ENCODE data around the gene NTM. TPM values are rescaled to one million over a fixed set of nuclear protein-coding genes. Genes with fewer than 3 reads are reported as not detected.

Gene NTM
- total RNA-seq, 1 experiment from 2014 or later = 9.9 TPM

DNA sequence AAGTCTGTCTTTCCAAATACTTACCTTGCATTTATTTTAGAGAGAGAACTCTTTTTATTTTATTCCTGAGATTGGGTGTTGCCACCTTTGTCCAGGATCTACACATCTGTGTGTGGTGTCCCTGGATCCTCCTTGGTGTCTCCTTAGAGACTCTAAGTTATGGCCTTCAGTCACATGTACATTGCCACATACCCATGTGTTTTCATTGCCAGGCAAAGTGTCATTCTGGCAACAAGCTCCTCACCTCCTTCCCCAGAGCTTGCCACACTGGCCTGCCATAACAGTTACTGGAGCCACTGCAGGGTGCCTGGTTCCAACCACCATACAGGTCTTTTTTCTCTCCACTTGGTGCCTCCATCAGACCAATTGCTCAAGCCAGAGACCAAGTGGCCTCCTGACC, 379.7 kb downstream of the NTM start:
- Histone ChIP-seq H2BK5ac (ENCODE audit: insufficient read length, low read length) (no peak overlapping the region), H3T11ph (ENCODE audit: low read length) (no peak overlapping the region), H2BK15ac (ENCODE audit: low read depth, low read length) (no peak overlapping the region), H3K18ac (ENCODE audit: insufficient read length, low read depth, low read length) (no peak overlapping the region), H3K9ac (ENCODE audit: extremely low read depth, insufficient read length, low read length) (no peak overlapping the region), H3K56ac (ENCODE audit: insufficient read length, low read depth, low read length) (no peak overlapping the region), H3K14ac (ENCODE audit: insufficient read depth, low read length) (no peak overlapping the region), H3K9me3 (ENCODE audit: control insufficient read depth, low read depth, low read length) (no peaks in the 10 kb centered on the region), H4K20me1 (ENCODE audit: control insufficient read depth, insufficient read depth, insufficient read length) (no peaks in the 10 kb centered on the region), H2BK120ac (ENCODE audit: low read depth, low read length, poor library complexity, severe bottlenecking) (no peak overlapping the region), H3K4me1 (ENCODE audit: insufficient read depth, low read length) (no peaks in the 10 kb centered on the region), H3K23me2 (ENCODE audit: insufficient read length, low read depth, low read length, poor library complexity, severe bottlenecking) (no peaks in the 10 kb centered on the region), H2BK12ac (ENCODE audit: insufficient read length, low read depth, low read length) (no peak overlapping the region), H3K27me3 (ENCODE audit: insufficient read depth, low read length) (no peaks in the 10 kb centered on the region), H3K27ac (ENCODE audit: insufficient read length, low read depth, low read length) (no peak overlapping the region), H3K4ac (ENCODE audit: low read depth, low read length) (no peak overlapping the region), H4K5ac (ENCODE audit: insufficient read length, low read depth, low read length) (no peak overlapping the region), H3K23ac (ENCODE audit: insufficient read length, low read depth, low read length) (no peak overlapping the region), H2AFZ (ENCODE audit: low read length) (no peak overlapping the region), H3K79me1 (ENCODE audit: insufficient read depth, low read depth, low read length, poor library complexity, severe bottlenecking) (no peaks in the 10 kb centered on the region), H2AK5ac (ENCODE audit: insufficient read length, low read length) (no peak overlapping the region), H4K91ac (ENCODE audit: insufficient read length, low read depth, low read length) (no peak overlapping the region), H3K79me2 (ENCODE audit: insufficient read depth, low read length) (no peaks in the 10 kb centered on the region), H3K4me2 (ENCODE audit: insufficient read depth, insufficient read length, low read length) (no peak overlapping the region), H2BK20ac (ENCODE audit: low read depth, low read length, poor library complexity, severe bottlenecking) (no peak overlapping the region), H4K8ac (replicated peaks; ENCODE audit: insufficient read length, low read depth, low read length) (no peak overlapping the region)
- no peaks in the 10 kb centered on the region; a peak in 1 of 7 replicates for H3K36me3 Mint-ChIP-seq (ENCODE audit: insufficient read depth in 1 of 3, low read depth in 3 of 3)
- peaks cover 9 to 10% of the 10 kb centered on the region in 2 experiments; a peak in 3 of 4 replicates for H3K4me1 Mint-ChIP-seq
- DNase-seq = no peak
- peaks cover 2% of the 10 kb centered on the region; the same call in 1 of the 2 replicates for H3K27me3 Mint-ChIP-seq (ENCODE audit: low read depth)
- H3K9me3 Mint-ChIP-seq = peaks cover 2 to 3% of the 10 kb centered on the region in 2 experiments; a peak in 4 of 5 replicates
- no peak overlapping the region for H3K27ac Mint-ChIP-seq
- TF ChIP-seq, protein P1, sequence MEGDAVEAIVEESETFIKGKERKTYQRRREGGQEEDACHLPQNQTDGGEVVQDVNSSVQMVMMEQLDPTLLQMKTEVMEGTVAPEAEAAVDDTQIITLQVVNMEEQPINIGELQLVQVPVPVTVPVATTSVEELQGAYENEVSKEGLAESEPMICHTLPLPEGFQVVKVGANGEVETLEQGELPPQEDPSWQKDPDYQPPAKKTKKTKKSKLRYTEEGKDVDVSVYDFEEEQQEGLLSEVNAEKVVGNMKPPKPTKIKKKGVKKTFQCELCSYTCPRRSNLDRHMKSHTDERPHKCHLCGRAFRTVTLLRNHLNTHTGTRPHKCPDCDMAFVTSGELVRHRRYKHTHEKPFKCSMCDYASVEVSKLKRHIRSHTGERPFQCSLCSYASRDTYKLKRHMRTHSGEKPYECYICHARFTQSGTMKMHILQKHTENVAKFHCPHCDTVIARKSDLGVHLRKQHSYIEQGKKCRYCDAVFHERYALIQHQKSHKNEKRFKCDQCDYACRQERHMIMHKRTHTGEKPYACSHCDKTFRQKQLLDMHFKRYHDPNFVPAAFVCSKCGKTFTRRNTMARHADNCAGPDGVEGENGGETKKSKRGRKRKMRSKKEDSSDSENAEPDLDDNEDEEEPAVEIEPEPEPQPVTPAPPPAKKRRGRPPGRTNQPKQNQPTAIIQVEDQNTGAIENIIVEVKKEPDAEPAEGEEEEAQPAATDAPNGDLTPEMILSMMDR (conservative IDR thresholded peaks at IDR 0.05) = no peak
- H3K4me3 Mint-ChIP-seq = no peak overlapping the region
